ENCODE measurements around the gene MBLAC2. TPM values are rescaled to one million over a fixed set of nuclear protein-coding genes. Genes with fewer than 3 reads are reported as not detected.

Gene MBLAC2
- total RNA-seq, 1 donor from 2014 or later, result 4.7 TPM

GRCh38 chr5:90484540-90484939 is 10.0 kb upstream of the MBLAC2 start:
- no peak for TF ChIP-seq CTCF (IDR thresholded peaks at IDR 0.05)
- no peak for DNase-seq (ENCODE audit: low spot score in 2 of 2)
- Histone ChIP-seq H3K27ac (no peak overlapping the region), H3K9me3 (no peaks in the 10 kb centered on the region), H3K36me3 (no peaks in the 10 kb centered on the region), H3K4me3 (no peak overlapping the region), H3K27me3 (no peaks in the 10 kb centered on the region), H3K4me1 (no peaks in the 10 kb centered on the region)
- intact Hi-C loops (cut with DNase I), result no loop called here

GRCh38 chr5:90483206-90483605 is 8.6 kb upstream of the MBLAC2 start:
- no peaks in the 10 kb centered on the region for H3K36me3 ChIP-seq
- H3K27me3 ChIP-seq, result no peaks in the 10 kb centered on the region
- DNase-seq (ENCODE audit: low spot score in 2 of 2), result no peak
- no peak overlapping the region for H3K27ac ChIP-seq
- TF ChIP-seq CTCF (IDR thresholded peaks at IDR 0.05), result no peak
- intact Hi-C loops (cut with DNase I), result no loop called here
- no peaks in the 10 kb centered on the region for H3K9me3 ChIP-seq
- no peak overlapping the region for H3K4me3 ChIP-seq
- H3K4me1 ChIP-seq, result no peaks in the 10 kb centered on the region

DNA sequence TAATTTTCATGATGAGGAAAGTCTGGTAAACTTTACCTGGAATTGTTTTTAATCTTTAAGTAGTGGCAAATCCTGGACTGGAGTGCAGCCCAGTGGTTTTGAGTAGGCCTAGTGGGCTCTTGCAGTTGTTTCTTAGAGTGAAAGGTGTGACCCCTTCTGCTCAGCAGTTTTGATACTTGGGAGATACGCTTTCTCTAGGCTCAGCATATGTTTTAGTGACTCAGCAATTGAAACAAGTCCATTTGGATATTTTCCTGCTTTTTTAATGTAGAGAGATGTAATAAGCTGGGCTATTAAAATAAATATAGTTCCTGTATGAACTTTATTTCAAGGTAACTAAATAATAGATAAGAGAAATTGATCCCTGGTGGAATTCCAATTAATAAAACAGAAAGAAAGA is 6.1 kb upstream of the MBLAC2 start:
- no peak for TF ChIP-seq CTCF (IDR thresholded peaks at IDR 0.05)
- no peak for DNase-seq (ENCODE audit: low spot score in 2 of 2)
- H3K4me3 ChIP-seq, result no peak overlapping the region
- intact Hi-C loops (cut with DNase I), result no loop called here
- H3K9me3 ChIP-seq, result no peaks in the 10 kb centered on the region
- H3K36me3 ChIP-seq, result no peaks in the 10 kb centered on the region
- H3K27ac ChIP-seq, result no peak overlapping the region
- no peaks in the 10 kb centered on the region for H3K4me1 ChIP-seq
- no peaks in the 10 kb centered on the region for H3K27me3 ChIP-seq

DNA sequence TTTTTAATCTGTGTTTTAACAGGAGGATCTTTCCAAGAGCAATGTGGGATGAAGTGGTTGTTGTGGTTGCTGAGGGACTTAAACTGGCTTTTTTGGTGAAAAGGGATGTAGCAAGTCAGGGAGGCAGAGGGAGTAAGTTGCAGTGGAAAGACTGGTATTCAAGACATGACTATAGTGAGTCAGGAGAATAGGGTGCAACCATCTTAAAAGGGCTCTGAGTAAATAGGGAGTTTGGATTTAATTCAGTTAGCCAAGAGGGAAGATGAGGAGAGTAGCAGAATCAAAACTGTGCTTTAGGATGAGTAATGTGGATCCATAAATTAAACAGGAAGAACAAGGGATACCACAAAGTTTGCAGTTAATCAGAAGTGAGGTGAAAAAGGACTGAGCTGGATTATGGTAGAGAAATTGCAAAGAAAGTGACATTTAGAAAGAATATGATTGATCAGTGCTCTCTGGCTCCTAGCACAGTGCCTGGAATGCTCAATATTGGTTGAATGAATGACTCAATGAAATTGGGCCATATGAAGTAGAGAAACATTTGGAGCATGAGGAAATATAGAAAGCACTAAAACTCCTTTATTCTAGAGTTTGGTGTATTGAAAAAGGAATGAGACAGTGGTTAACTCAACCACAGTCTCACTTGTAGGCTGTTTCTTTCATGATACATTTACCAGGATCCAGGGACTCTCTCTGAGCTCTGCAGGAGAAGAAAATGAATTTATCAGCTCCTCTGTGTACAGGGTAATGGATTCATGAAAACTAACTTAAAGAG is 5.2 kb upstream of the MBLAC2 start:
- Histone ChIP-seq H3K9me3 (no peaks in the 10 kb centered on the region), H3K27me3 (no peaks in the 10 kb centered on the region), H3K27ac (no peak overlapping the region), H3K36me3 (no peaks in the 10 kb centered on the region), H3K4me1 (peaks cover 0 to 1% of the 10 kb centered on the region in 2 donors), H3K4me3 (no peak overlapping the region)
- no peak for TF ChIP-seq CTCF (IDR thresholded peaks at IDR 0.05)
- no peak for DNase-seq (ENCODE audit: low spot score in 2 of 2)
- intact Hi-C loops (cut with DNase I), result no loop called here

DNA sequence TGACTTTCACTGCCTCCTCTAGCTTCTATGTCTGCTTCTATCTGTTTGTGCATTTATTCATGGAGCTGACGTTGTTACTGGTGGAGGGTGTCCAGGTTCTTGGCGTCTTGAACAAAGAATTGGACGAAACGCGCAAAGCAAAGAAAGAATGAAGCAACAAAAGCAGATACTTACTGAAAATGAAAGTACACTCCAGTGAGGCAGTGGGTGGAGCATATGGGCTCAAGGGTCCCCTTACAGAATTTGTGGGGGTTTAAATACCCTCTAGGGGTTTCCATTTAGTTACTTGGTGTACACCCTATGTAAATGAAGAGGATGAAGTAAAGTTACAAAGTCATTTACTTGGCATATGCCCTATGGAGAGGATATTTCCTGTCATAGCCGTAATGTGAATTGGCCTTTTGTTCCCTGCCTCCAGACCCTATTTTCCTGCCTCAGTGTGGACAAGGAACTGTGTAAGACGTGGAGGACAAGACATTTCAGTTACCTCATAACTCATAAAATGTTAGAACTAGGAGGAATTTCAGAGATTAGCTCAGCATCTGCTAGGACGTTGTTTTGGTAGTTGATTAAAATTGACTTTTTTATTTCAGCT is 3.1 kb upstream of the MBLAC2 start:
- TF ChIP-seq CTCF (IDR thresholded peaks at IDR 0.05), result no peak
- H3K4me1 ChIP-seq, result peaks cover 0 to 12% of the 10 kb centered on the region in 2 donors
- no peak overlapping the region for H3K4me3 ChIP-seq
- H3K27ac ChIP-seq, result no peak overlapping the region
- DNase-seq (ENCODE audit: low spot score in 2 of 2), result no peak
- H3K27me3 ChIP-seq, result no peaks in the 10 kb centered on the region
- no peaks in the 10 kb centered on the region for H3K36me3 ChIP-seq
- intact Hi-C loops (cut with DNase I), result no loop called here
- no peaks in the 10 kb centered on the region for H3K9me3 ChIP-seq

Measured in ascending aorta (tissue), 2 donors.